Smooth muscle cell (in vitro differentiated cells): ENCODE measurements around the gene ZNG1A. TPM values are rescaled to one million over a fixed set of nuclear protein-coding genes. Genes with fewer than 3 reads are reported as not detected.

ENCODE experiments used
- polyA plus RNA-seq: library from polyadenylated mRNA; unstranded; fragments of >200 nt; fragmentation: Nextera tagmentation; extraction: Ambion mirVana; gene quantifications from 2 replicates; pipeline ENCODE4 v1.2.1, GENCODE V29; 2016
- total RNA-seq: library from RNA; depleted of rRNA; stranded (reverse); fragments of >200 nt; gene quantifications from 2 replicates; pipeline ENCODE4 v1.2.3, GENCODE V29; 2014

Gene ZNG1A
- total and polyA plus RNA-seq, 2 experiments from 2014 or later = 31.1 to 37.5 TPM

Other genes with a start within 250 kb of the ZNG1A start
- gene WASHC1, start 149.6 kb downstream of the ZNG1A start, total RNA-seq = 4.0 and 4.7 TPM in 2 replicates
- 9.9 and 10.0 TPM in 2 replicates for gene WASHC1, start 149.6 kb downstream of the ZNG1A start, polyA plus RNA-seq
- gene FOXD4, start 60.6 kb downstream of the ZNG1A start, total RNA-seq = 0.31 TPM in 1 of 2 replicates, not detected in the other
- gene FOXD4, start 60.6 kb downstream of the ZNG1A start, polyA plus RNA-seq = 0.18 and 0.23 TPM in 2 replicates
- gene DOCK8, start 35.8 kb upstream of the ZNG1A start, total RNA-seq = 4.9 and 6.6 TPM in 2 replicates
- gene DOCK8, start 35.8 kb upstream of the ZNG1A start, polyA plus RNA-seq = 0.18 and 3.4 TPM in 2 replicates